RWPE1 (cell line): ENCODE data around the gene LSS.
"Not testable (repeated sequence)": the region's sequence is repeated elsewhere in the genome, so short reads cannot be mapped to it uniquely, and the experiment has no call there.

Experiments
- CTCF ChIA-PET: fragments of 350-600 bp; sonication (Branson Sonifier 250); formaldehyde crosslinking; extraction: SDS; loops from one replicate; lab custom pipeline; 2021; lab: Yijun Ruan, JAX
- POLR2A ChIA-PET: fragments of 400-600 bp; formaldehyde crosslinking; extraction: SDS; loops from one replicate; lab custom pipeline; 2020; ENCODE audit warnings: antibody characterized with exemption; ENCODE audit not compliant: low non-redundant PET; lab: Yijun Ruan, JAX
- DNase-seq: peaks from one replicate; pipeline ENCODE4 v3.0.0; 2012; ENCODE audit warnings: low spot score
- H3K27ac ChIP-seq: fragments of 450-650 bp; 2 replicates; pipeline ENCODE4 v1.5.1; 2017
- TF ChIP-seq, protein P1 (sequence below): fragments of 450-650 bp; conservative IDR thresholded peaks from 2 replicates; pipeline ENCODE4 v1.5.1; 2017; ENCODE audit warnings: low read depth, mild to moderate bottlenecking

Gene LSS

DNA sequence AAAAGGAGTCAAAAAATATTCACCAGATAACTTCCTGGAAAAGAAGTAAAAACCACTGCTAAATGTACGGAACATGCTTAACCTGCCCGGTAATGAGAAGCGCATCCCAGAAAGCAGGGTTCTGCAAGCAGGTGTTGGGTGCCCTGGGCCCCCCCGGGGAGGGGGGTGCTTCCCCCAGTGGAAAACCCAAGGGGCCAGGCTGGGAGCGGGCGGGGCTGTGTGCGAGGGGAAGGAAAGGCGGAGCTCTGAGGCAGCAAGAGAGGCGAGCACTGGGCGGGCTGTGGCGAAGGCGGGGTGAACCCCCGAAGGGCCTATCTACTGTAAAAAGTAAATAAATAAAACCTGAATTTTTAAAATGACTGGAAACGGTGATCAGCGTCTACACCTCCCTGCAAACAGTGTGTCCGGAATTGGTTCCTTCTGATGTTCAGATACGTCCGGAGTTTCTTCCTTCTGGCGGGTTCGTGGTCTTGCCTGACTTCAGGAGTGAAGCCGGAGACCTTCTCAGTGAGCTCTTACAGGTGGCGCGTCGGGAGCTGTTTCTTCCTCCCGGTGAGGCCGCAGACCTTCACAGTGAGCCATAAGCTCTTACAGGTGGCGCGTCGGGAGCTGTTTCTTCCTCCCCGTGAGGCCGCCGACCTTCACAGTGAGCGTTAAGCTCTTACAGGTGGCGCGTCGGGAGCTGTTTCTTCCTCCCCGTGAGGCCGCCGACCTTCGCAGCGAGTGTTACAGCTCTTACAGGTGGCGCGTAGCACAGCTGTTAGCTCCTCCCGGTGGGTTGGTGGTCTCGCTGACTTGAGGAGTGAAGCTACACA lies 86.6 kb downstream of the LSS start:
- no peak for DNase-seq
- POLR2A ChIA-PET = no interaction called here
- TF ChIP-seq, protein P1, sequence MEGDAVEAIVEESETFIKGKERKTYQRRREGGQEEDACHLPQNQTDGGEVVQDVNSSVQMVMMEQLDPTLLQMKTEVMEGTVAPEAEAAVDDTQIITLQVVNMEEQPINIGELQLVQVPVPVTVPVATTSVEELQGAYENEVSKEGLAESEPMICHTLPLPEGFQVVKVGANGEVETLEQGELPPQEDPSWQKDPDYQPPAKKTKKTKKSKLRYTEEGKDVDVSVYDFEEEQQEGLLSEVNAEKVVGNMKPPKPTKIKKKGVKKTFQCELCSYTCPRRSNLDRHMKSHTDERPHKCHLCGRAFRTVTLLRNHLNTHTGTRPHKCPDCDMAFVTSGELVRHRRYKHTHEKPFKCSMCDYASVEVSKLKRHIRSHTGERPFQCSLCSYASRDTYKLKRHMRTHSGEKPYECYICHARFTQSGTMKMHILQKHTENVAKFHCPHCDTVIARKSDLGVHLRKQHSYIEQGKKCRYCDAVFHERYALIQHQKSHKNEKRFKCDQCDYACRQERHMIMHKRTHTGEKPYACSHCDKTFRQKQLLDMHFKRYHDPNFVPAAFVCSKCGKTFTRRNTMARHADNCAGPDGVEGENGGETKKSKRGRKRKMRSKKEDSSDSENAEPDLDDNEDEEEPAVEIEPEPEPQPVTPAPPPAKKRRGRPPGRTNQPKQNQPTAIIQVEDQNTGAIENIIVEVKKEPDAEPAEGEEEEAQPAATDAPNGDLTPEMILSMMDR = no peak
- no peak overlapping the region for H3K27ac ChIP-seq
- CTCF ChIA-PET = interaction anchor here (0.6 to 0.7 kb wide), 3 partner anchors 153 to 1004 kb away, joined by 3 to 4 read pairs (median 4); no protein-coding TSS in a partner anchor

DNA sequence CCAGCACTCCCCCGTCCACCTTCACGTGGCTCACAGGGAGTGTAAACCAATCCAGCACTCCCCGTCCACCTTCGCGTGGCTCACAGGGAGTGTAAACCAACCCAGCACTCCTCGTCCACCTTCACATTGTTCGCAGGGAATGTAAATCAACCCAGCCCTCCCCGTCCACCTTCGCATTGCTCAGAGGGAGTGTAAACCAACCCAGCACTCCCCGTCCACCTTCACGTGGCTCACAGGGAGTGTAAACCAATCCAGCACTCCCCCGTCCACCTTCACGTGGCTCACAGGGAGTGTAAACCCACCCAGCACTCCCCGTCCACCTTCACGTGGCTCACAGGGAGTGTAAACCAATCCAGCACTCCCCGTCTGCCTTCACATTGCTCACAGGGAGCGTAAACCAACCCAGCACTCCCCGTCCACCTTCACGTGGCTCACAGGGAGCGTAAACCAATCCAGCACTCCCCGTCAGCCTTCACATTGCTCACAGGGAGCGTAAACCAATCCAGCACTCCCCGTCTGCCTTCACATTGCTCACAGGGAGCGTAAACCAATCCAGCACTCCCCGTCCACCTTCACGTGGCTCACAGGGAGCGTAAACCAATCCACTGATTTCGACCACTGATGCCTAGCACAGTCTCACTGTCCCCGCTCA lies 88.1 kb downstream of the LSS start:
- CTCF ChIA-PET, POLR2A ChIA-PET, DNase-seq, H3K27ac ChIP-seq: not testable (repeated sequence)

DNA sequence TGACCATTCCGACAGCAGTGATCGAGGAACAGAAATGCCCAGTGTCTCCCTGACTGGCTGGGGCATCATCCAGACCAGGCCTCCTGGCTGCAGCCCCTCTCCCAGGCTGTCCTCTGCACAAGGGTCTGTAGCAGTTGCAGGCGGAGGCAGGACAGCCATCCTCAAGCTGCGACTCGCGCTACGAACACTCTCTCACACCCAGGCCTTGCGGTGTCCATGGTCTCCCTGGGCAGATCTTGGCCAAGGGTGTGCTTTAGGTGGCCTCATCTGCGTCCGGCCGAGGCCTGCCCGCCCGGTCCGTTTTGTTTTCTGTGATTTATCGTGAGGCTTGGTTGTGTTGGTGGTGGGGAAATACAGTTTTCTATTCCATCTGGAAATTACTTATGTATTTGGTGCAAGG lies 88.9 kb downstream of the LSS start:
- POLR2A ChIA-PET = no interaction called here
- TF ChIP-seq, protein P1 = no peak
- CTCF ChIA-PET = no interaction called here

DNA sequence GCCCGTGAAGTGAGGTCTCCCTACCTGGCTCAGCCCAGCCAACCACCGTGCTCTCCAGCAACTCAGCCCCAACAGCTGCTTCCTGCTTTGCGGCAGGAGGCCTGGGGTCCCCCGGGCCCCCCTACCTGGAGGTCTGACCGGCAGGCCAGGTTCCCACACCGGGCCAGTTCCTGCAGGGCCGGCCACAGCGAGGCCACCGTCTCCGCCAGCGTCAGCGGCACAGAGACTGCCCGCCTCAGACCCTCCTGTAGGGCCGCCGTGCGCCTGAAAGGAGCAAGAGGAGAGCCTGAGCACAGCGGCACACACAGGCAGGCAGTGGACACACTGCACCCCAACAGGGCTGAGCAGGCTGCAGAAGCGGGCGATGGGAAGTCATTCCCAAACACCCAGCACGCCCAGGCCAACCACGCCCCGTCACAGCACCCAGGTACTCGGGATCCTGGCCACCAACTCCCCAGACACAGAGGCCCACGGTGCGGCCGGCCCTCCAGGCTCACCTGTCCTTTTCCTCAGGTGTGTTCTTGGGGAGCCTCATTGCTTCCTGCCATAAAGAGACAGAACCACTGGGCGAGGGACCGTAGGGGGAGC lies 90.1 kb downstream of the LSS start:
- TF ChIP-seq, protein P1 = no peak
- CTCF ChIA-PET = no interaction called here
- POLR2A ChIA-PET = no interaction called here
- no peak for DNase-seq
- H3K27ac ChIP-seq = no peak overlapping the region

More for the DNA sequence above, 88.9 kb downstream of the LSS start:
- no peak overlapping the region for H3K27ac ChIP-seq
- no peak for DNase-seq
